ENCODE measurements around the gene GTSE1.

Gene GTSE1

DNA sequence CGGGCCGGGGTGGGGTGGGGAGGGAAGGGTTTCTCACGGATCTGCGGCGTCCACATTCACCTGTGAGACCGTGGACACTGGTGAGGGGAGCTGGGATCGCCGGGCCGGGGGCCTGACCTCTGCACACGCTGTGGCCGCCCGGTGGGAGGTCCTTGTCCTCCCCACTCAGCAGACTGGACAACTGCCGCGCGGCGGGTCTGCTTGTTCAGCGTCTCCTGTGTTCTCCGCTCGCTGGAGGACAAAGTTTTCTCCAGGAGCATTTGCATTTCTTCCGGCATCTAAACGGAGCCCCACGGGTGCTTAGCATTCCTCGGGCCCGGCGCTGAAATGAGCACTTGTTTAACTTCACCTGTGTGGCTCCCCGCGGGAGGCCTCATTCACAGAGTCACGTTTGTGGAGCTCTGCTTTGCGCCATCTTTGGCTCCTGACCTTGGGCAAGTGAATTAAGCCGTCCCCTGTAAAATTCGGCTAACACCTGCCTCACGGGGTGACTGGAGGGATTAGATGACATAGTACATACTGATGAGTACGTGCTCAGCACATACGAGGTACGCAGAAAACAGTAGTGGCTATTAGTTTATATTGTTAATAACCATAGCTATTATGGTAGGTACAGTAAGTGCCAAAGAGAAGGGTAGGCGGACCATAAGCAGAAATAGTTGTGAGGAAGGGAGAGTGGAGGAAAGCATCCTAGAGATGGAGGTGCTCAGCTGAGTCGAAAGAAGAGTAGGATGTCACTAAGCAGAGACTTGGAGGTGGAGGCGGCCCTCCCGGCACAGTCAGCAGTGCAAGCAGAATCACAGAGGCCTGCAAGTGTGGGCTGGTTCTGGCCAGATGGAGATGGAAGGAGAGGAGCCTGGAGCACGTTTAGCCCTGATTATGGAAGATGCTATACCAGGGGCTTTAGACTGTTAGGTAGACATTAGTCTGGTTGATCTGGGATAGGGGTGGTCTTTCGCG lies 39.7 kb downstream of the GTSE1 start:
- no peaks in the 10 kb centered on the region for H3K9me3 Mint-ChIP-seq
- intact Hi-C loops (cut with micrococcal nuclease): no loop called here
- H3K27me3 Mint-ChIP-seq: no peaks in the 10 kb centered on the region
- peaks cover 15% of the 10 kb centered on the region for H3K4me1 Mint-ChIP-seq (ENCODE audit: low read depth)
- H3K36me3 Mint-ChIP-seq (ENCODE audit: low read depth): peaks cover 53% of the 10 kb centered on the region
- H3K27ac Mint-ChIP-seq: peak overlapping the region; percentile 97
- peak overlapping the region; percentile 88 for H3K4me3 Mint-ChIP-seq

DNA sequence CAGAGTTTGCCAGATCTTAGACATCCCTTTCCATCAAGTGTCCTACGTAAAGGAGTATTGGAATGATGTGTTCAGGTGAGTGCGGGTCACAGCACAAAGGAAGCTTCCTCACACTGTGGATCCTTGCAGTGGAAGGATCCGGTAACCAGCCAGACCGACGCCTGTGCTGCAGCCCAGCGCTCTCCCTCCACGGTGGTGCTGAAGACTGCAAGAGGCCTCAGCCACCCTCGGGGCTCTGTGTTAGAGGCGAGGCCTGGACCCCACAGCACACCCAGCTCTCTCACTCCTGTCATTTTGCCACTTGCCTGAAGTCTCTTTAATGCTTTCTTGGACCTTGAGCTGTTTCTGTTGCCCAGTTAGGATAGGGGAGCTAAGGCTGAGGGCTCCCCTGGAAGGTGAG lies 41.2 kb downstream of the GTSE1 start:
- Mint-ChIP-seq H3K36me3 (ENCODE audit: low read depth) (peaks cover 68% of the 10 kb centered on the region), H3K9me3 (no peaks in the 10 kb centered on the region), H3K27ac (no peak overlapping the region), H3K4me1 (ENCODE audit: low read depth) (peaks cover 15% of the 10 kb centered on the region), H3K4me3 (no peak overlapping the region), H3K27me3 (no peaks in the 10 kb centered on the region)
- intact Hi-C loops (cut with micrococcal nuclease): no loop called here

DNA sequence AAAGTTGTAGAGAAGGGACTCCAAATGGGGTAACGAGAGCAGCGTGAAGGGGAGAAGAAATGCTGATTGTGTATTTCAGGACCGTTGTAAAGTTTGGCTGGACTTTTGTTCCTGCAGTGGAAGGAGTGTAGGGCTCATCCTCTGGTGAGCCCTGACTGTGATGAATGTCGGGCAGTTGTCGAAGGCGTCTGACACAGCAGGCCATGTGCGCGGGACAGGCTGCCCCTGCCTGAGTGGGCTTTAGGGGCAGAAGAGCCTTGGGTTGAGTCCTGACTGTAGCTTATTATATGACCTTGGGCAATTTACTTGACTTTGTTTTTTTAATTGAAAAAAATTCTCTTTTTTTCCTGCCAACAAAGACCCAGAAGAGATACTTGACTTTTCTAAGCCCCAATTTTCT lies 42.0 kb downstream of the GTSE1 start:
- no peak overlapping the region for H3K4me3 Mint-ChIP-seq
- no peaks in the 10 kb centered on the region for H3K9me3 Mint-ChIP-seq
- intact Hi-C loops (cut with micrococcal nuclease): no loop called here
- H3K27ac Mint-ChIP-seq: no peak overlapping the region
- no peaks in the 10 kb centered on the region for H3K27me3 Mint-ChIP-seq
- H3K36me3 Mint-ChIP-seq (ENCODE audit: low read depth): peaks cover 76% of the 10 kb centered on the region
- peaks cover 15% of the 10 kb centered on the region for H3K4me1 Mint-ChIP-seq (ENCODE audit: low read depth)

DNA sequence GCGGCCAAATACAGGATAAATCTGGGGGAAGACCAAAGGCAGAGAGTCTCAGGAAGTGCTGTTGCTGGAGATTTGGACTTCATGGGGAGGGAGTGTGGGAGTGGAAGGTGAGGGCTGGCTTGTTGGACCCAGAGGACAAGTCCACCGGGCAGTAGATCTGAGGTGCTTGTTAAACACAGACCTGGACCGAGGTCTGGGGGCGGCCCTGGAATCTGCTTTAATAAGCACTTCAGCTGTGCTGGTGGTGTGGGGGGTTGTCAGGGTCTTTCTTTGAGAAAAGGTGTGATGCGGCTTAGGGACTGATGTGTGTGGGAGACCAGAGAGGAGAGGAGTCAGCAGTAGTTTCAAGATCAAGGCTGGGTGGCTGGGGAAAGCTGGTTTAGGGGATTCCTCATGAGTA lies 43.3 kb downstream of the GTSE1 start:
- Mint-ChIP-seq H3K36me3 (ENCODE audit: low read depth) (peaks cover 89% of the 10 kb centered on the region), H3K9me3 (no peaks in the 10 kb centered on the region), H3K4me3 (no peak overlapping the region), H3K27me3 (no peaks in the 10 kb centered on the region), H3K27ac (no peak overlapping the region), H3K4me1 (ENCODE audit: low read depth) (peaks cover 14% of the 10 kb centered on the region)
- intact Hi-C loops (cut with micrococcal nuclease): no loop called here

DNA sequence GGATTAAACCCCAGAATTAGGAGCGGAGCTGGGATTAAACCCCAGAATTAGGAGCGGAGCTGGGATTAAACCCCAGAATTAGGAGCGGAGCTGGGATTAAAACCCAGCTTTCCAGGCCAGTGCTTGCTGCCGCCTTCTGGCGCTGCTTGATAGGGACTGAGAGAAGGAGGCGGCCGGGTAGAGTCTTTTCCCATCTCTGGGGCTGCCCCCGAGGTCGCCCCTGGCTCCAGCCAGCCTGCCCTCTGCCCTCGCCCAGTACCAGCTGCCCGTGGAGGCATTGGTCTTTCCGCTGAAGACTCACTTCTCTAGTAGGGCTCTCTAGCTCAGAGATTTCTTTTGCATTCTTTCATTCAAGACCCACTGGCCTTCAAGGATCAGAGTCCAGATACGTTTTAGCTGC lies 44.0 kb downstream of the GTSE1 start:
- peaks cover 10% of the 10 kb centered on the region for H3K4me1 Mint-ChIP-seq (ENCODE audit: low read depth)
- H3K9me3 Mint-ChIP-seq: no peaks in the 10 kb centered on the region
- H3K36me3 Mint-ChIP-seq (ENCODE audit: low read depth): peaks cover 95% of the 10 kb centered on the region

DNA sequence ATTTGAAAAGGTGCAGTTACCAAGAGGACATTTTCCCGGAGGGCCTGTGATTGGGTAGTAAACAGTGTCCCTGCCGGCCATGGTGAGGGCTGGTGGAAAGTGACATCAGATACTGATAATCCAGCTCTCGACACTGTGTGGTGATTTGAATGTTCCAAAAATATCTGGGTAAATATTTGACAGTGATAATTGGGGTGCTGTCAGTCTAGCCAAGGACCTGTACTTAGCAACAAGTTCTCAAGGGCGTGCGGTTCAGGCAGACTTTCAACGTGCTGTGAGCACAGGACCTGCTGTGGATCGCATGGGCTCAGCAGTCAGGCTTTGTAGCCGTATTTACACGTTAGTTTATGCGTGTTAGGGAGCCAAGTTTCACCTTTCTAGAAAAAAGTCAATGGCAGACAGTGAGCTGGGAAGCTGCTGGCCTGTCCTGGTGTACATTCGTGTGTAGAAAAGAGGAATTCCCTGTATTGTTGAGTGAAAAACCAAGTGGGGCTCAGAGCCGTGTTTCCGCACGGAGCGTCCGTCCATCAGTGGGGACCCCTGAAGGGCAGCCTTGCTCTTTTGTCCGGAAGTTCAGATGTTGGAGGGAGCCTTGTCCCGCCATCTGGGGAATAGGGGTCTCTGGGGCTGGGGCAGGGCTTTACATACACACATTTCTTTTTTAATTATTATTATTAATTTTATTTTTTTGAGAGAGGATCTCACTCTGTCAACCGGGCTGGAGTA lies 50.2 kb downstream of the GTSE1 start:
- intact Hi-C loops (cut with micrococcal nuclease): no loop called here
- Mint-ChIP-seq H3K9me3 (no peaks in the 10 kb centered on the region), H3K36me3 (ENCODE audit: low read depth) (peaks cover 99% of the 10 kb centered on the region), H3K4me1 (ENCODE audit: low read depth) (no peaks in the 10 kb centered on the region), H3K27me3 (no peaks in the 10 kb centered on the region), H3K4me3 (no peak overlapping the region), H3K27ac (no peak overlapping the region)

More for the DNA sequence above, 44.0 kb downstream of the GTSE1 start:
- no peak overlapping the region for H3K27ac Mint-ChIP-seq
- intact Hi-C loops (cut with micrococcal nuclease): no loop called here
- H3K4me3 Mint-ChIP-seq: no peak overlapping the region
- no peaks in the 10 kb centered on the region for H3K27me3 Mint-ChIP-seq

DNA sequence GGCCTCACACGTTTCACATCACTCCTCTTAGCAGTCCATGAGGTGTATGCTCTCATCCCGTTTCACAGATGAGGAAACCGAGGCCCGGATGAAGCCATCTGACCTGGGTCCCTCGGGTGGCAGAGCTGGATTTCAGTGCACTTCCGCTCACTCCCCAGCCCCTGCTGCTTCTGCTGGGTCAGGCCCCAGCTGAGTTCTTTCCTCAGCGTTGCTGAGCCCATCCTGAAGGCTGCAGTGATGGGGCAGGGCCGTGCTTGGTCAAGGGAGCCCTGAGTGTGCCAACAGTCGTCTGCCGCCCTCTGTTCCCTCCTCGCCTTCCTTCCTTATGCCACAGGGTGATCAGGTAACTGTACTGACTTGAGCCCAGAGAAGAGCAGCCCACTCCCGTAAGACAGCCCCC lies 51.0 kb downstream of the GTSE1 start:
- no peaks in the 10 kb centered on the region for H3K4me1 Mint-ChIP-seq (ENCODE audit: low read depth)

DNA sequence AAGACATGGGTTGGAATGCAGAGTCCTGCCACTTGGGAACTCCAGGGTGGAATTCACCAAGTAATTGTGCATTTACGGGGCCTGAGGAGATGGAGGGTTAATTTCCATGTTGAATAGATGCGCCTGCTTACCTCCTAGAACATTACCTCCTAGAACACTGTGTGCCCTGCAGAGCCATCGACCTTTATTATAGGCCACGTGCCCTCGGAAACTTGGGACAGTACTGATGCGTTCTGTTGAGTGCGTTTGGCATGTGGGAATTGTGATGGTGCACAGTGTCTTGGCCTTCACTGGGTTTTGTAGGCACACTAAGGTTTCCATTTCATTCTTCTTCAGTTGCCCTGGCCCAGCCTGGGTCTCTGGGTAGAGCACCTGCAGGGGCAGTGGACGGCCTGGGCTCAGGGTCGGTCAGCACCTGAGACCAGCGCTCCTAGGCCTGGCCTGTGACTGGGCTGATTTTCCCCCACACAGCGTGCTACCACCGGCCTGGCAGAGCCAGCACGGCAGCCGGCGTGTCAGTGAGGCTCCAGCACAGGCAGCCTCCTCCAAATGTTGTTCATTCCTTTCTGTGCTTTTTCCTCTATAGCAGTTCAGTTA lies 51.5 kb downstream of the GTSE1 start:
- H3K4me1 Mint-ChIP-seq (ENCODE audit: low read depth): no peaks in the 10 kb centered on the region
- H3K36me3 Mint-ChIP-seq (ENCODE audit: low read depth): peaks cover 99% of the 10 kb centered on the region
- H3K9me3 Mint-ChIP-seq: no peaks in the 10 kb centered on the region
- no peak overlapping the region for H3K27ac Mint-ChIP-seq
- no peaks in the 10 kb centered on the region for H3K27me3 Mint-ChIP-seq
- H3K4me3 Mint-ChIP-seq: no peak overlapping the region
- intact Hi-C loops (cut with micrococcal nuclease): no loop called here

More for the DNA sequence above, 51.0 kb downstream of the GTSE1 start:
- Mint-ChIP-seq H3K36me3 (ENCODE audit: low read depth) (peaks cover 99% of the 10 kb centered on the region), H3K27ac (no peak overlapping the region), H3K27me3 (no peaks in the 10 kb centered on the region), H3K4me3 (no peak overlapping the region), H3K9me3 (no peaks in the 10 kb centered on the region)
- intact Hi-C loops (cut with micrococcal nuclease): no loop called here

DNA sequence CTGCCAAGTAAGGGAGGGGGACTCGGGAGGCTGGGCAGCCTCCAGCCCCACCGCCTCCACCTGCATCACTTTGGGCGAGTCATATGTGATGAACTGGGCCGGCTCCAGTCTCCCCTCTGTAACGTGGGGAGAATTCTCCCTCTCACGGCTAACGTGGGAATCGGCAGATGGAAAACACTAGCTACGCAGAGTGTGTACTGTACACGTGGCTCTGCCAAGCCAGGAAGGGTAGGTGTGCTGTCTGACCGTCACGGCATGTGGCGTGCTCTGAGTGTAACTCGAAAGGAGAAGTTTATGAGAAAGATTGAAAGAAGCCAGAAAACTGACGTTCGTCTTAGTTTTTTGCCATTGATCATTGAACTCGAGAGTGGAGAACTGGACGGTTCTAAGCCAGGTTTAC lies 52.6 kb downstream of the GTSE1 start:
- no peaks in the 10 kb centered on the region for H3K9me3 Mint-ChIP-seq
- H3K4me3 Mint-ChIP-seq: no peak overlapping the region
- H3K36me3 Mint-ChIP-seq (ENCODE audit: low read depth): peaks cover 99% of the 10 kb centered on the region
- H3K27me3 Mint-ChIP-seq: no peaks in the 10 kb centered on the region
- no peaks in the 10 kb centered on the region for H3K4me1 Mint-ChIP-seq (ENCODE audit: low read depth)
- H3K27ac Mint-ChIP-seq: no peak overlapping the region
- intact Hi-C loops (cut with micrococcal nuclease): no loop called here

DNA sequence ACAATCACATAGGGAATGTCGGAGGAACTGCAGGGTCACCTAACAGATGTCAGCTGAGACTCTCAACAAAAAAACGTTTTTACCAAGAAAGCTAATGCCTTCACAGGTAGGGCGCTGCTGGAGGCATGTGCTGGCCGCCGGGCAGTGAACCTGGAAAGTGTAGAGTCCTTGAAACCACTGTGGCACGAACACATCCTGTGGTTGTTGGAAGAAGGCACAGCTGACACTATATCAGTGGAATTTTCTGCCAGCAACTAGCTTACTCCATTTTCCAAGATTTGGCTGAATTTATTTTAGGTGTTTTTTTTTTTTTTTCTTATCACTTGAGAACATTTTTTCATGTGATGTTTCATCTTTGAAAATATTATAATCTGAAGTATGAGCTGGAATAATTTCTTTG lies 53.0 kb downstream of the GTSE1 start:
- Mint-ChIP-seq H3K9me3 (no peaks in the 10 kb centered on the region), H3K27me3 (no peaks in the 10 kb centered on the region), H3K27ac (no peak overlapping the region), H3K4me3 (no peak overlapping the region), H3K4me1 (ENCODE audit: low read depth) (no peaks in the 10 kb centered on the region), H3K36me3 (ENCODE audit: low read depth) (peaks cover 99% of the 10 kb centered on the region)
- intact Hi-C loops (cut with micrococcal nuclease): no loop called here

DNA sequence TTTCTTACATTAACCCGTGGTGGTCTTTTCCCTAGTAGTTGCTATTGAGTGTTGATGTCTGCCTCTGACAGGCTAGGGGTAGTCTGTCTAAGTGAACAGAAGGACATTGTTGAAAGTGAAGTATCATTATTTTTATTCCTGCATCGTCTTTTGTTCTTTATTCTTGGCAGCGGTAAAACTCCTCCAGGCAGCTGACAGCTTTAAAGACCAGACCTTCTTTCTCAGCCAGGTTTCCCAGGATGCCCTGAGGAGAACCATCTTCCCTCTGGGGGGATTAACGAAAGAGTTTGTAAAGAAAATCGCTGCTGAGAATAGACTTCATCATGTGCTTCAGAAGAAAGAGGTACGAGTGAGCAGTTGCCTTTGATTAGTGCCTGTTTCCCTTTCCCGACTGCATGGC lies 53.5 kb downstream of the GTSE1 start:
- Mint-ChIP-seq H3K9me3 (no peaks in the 10 kb centered on the region), H3K27ac (no peak overlapping the region), H3K4me1 (ENCODE audit: low read depth) (no peaks in the 10 kb centered on the region), H3K4me3 (no peak overlapping the region), H3K27me3 (no peaks in the 10 kb centered on the region), H3K36me3 (ENCODE audit: low read depth) (peaks cover 99% of the 10 kb centered on the region)
- intact Hi-C loops (cut with micrococcal nuclease): no loop called here

DNA sequence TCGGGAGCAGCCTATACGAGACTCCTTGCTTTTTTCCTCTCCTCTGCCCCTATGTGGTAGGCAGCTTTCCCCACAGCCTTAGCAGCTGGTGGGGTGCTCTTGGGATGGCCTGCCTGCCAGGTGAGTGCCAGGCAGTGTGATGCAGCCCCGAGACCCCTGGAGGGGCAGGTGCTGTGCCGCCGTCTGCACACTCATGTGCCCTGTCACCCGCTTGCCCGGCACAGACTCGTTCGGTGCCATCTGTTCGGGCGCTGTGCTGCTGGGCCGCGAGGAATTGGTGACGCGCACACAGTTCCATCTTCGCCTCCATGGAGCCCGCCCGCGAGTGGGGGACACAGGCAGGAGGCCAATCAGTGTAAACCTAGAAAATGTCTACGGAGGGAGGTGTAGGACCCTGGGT lies 54.0 kb downstream of the GTSE1 start:
- H3K36me3 Mint-ChIP-seq (ENCODE audit: low read depth): peaks cover 100% of the 10 kb centered on the region

DNA sequence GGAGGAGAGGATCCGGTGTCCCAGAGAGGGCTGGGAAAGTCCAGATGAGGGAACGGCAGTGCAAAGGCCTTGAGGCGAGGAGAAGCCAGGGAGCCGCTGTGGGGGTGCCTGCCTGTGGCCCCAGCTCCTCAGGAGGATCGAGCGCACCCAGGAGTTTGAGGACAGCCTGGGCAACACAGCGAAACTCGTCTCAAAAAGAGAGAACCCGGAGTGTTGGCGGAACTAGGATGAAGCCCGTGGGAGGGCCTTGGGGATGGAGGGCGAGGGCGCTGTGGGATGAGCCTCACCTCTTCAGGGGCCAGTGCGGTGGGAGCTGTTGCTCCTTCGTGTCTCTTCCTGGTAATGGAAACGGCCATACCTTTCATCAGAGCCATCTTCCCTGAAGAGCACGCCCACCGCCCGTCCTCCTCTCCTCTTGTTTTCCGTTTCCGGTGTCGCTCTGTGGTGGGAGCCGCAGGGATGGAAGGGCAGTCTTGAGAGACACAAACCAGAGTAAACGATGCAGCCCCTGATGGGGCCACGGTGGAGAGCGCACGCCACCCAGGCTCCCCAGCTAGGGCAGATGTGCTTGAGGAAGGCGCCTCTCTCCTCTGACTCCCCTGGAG lies 54.6 kb downstream of the GTSE1 start:
- no peak overlapping the region for H3K4me3 Mint-ChIP-seq
- H3K36me3 Mint-ChIP-seq (ENCODE audit: low read depth): peaks cover 100% of the 10 kb centered on the region
- H3K9me3 Mint-ChIP-seq: no peaks in the 10 kb centered on the region
- no peaks in the 10 kb centered on the region for H3K4me1 Mint-ChIP-seq (ENCODE audit: low read depth)
- no peak overlapping the region for H3K27ac Mint-ChIP-seq
- H3K27me3 Mint-ChIP-seq: no peaks in the 10 kb centered on the region
- intact Hi-C loops (cut with micrococcal nuclease): no loop called here

More for the DNA sequence above, 54.0 kb downstream of the GTSE1 start:
- Mint-ChIP-seq H3K4me1 (ENCODE audit: low read depth) (no peaks in the 10 kb centered on the region), H3K9me3 (no peaks in the 10 kb centered on the region), H3K27ac (no peak overlapping the region), H3K4me3 (no peak overlapping the region), H3K27me3 (no peaks in the 10 kb centered on the region)
- intact Hi-C loops (cut with micrococcal nuclease): no loop called here

DNA sequence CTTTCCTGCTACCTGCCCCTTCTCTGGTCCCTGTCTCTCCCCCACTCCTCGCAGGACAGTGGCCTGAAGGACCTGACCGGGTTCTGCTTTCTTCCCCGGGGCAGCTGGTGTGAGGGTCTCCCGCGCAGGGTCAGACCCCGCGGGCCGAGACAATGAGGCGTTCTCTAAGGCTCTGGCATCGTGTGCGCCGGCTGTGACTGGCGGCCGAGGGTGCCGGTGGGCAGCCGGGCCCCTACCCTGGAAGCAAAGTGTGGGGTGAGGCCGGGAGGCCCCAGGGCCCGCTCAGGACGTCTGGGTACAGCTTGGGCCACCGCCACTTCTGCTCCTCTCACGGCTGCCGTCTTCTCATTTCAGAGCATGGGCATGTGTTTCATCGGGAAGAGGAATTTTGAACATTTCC lies 55.1 kb downstream of the GTSE1 start:
- no peak overlapping the region for H3K27ac Mint-ChIP-seq
- no peak overlapping the region for H3K4me3 Mint-ChIP-seq
- no peaks in the 10 kb centered on the region for H3K27me3 Mint-ChIP-seq
- H3K4me1 Mint-ChIP-seq (ENCODE audit: low read depth): no peaks in the 10 kb centered on the region
- H3K36me3 Mint-ChIP-seq (ENCODE audit: low read depth): peaks cover 100% of the 10 kb centered on the region
- intact Hi-C loops (cut with micrococcal nuclease): no loop called here
- no peaks in the 10 kb centered on the region for H3K9me3 Mint-ChIP-seq

Data from dendritic cell treated with granulocyte-macrophage colony-stimulating factor and Interleukin-4, amounts not matched to agents 40 ng/mL and 50 ng/mL, for 4 days (primary cell).